GM10248 (cell line): Measurements from ENCODE around the gene CDHR4.

Source experiments
- CTCF ChIA-PET: fragments of 300-600 bp; sonication (Branson Sonifier 250); formaldehyde crosslinking; extraction: SDS; loops from one replicate; lab custom pipeline; 2021; ENCODE audit warnings: antibody characterized with exemption; lab: Yijun Ruan, JAX
- POLR2A ChIA-PET: fragments of 350-650 bp; sonication (Branson Sonifier 250); formaldehyde crosslinking; extraction: SDS; loops from one replicate; lab custom pipeline; 2020; ENCODE audit warnings: antibody characterized with exemption; lab: Yijun Ruan, JAX
- DNase-seq: peaks from one replicate; pipeline ENCODE4 v3.0.0; 2012; ENCODE audit errors: extremely low spot score
- CTCF ChIP-seq: IDR thresholded peaks from 2 replicates; pipeline ENCODE4 v1.5.1; 2012; ENCODE audit warnings: mild to moderate bottlenecking, low read depth; ENCODE audit errors: extremely low read depth, missing control alignments, control extremely low read depth

Gene CDHR4

DNA sequence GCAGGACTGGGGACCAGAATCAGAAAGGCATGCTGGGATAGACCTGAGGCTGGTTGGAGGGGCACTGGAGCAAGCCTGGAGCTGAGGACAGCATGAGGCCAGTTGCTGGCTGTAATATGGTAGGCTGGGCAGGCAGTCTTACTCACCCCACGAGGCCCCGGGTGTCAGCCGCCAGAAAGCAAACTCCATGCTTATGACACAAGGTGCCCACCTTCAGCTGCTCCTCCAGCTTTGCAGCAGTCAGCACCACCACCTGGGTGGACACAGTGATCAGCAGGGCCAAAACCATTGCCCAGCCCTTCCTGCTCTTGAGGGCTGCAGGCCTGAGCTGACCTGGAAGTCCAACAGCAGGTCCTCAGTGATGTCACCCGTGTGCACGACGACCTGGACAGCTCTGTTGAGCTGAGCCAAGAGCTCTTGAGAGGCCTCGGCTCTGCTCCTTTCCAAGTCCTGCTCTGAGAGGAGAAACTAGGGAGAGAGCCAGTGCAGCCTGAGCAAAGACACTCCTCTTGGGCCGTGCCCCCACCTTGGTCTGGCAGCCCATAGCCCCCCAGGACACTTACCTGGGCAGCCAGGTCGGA, 13.3 kb upstream of the CDHR4 start:
- ChIA-PET CTCF (interaction anchor here (1.5 to 25.2 kb wide), 3 partner anchors 8 to 23 kb away, joined by 6 to 558 read pairs (median 38); partner anchors contain the start of gene INKA1), POLR2A (interaction anchor here (0.6 to 1.7 kb wide), 4 partner anchors 8 to 279 kb away, joined by 3 to 8 read pairs (median 4); partner anchors contain the start of gene INKA1)
- TF ChIP-seq CTCF = no peak
- no peak for DNase-seq

- ChIA-PET POLR2A (no interaction called here), CTCF (interaction anchor here (0.9 to 25.2 kb wide), 2 partner anchors 13 to 29 kb away, joined by 4 to 558 read pairs; no protein-coding TSS in a partner anchor)
- no peak for DNase-seq
- no peak for TF ChIP-seq CTCF
Observed at GRCh38 chr3:49807431-49808114, 7.9 kb upstream of the CDHR4 start.

DNA sequence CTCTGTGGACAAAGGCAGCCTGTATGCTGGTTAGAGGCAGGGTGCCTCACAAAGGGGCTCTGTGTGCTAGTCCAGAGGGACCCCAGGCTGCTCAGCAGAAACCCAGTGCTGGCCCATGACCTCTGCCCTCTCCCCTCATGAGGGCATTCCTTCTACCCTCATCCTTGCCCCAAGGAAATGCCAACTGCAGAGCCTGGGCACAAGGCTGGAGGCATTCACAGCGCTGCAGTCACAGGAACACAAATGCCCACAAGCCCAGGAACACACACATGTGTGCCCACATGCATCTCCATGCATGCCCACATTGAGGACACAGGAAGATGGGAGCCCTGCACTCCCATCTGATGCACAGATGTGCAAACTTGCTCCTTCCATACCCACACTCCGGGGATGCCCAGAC, 7.2 kb upstream of the CDHR4 start:
- no peak for TF ChIP-seq CTCF
- DNase-seq = no peak
- POLR2A ChIA-PET = no interaction called here
- CTCF ChIA-PET = interaction anchor here (25.2 kb wide), 1 partner anchor 30 kb away, joined by 558 read pairs; no protein-coding TSS in a partner anchor

GRCh38 chr3:49805897-49806701, 6.4 kb upstream of the CDHR4 start:
- POLR2A ChIA-PET = interaction anchor here (0.5 to 1.0 kb wide), 3 partner anchors 8 to 290 kb away, joined by 3 to 5 read pairs (median 4); partner anchors contain the start of gene UBA7
- CTCF ChIA-PET = interaction anchor here (1.0 to 25.2 kb wide), 3 partner anchors 7 to 30 kb away, joined by 3 to 558 read pairs (median 6); partner anchors contain the start of gene UBA7
- TF ChIP-seq CTCF = no peak
- DNase-seq = peak; percentile 57

- POLR2A ChIA-PET = interaction anchor here (0.7 to 1.1 kb wide), 3 partner anchors 8 to 187 kb away, joined by 3 to 4 read pairs (median 3); partner anchors contain the start of gene UBA7
- CTCF ChIA-PET = interaction anchor here (1.0 to 25.2 kb wide), 5 partner anchors 8 to 265 kb away, joined by 3 to 558 read pairs (median 6); partner anchors contain the start of gene UBA7
- TF ChIP-seq CTCF = no peak
- no peak for DNase-seq
Observed at GRCh38 chr3:49805367-49805782, 5.7 kb upstream of the CDHR4 start.
